GM10266 (cell line): ENCODE results near the gene RPS6KA5.
"Not testable (repeated sequence)": the region's sequence is repeated elsewhere in the genome, so short reads cannot be mapped to it uniquely, and the experiment has no call there.

Experiments used
- DNase-seq: peaks from one replicate; pipeline ENCODE4 v3.0.0; 2012; ENCODE audit errors: extremely low spot score
- CTCF ChIP-seq: IDR thresholded peaks from 2 replicates; pipeline ENCODE4 v1.5.1; 2012; ENCODE audit warnings: mild to moderate bottlenecking, low read depth; ENCODE audit not compliant: control insufficient read depth, insufficient read depth; ENCODE audit errors: missing control alignments

The RPS6KA5 gene

DNA sequence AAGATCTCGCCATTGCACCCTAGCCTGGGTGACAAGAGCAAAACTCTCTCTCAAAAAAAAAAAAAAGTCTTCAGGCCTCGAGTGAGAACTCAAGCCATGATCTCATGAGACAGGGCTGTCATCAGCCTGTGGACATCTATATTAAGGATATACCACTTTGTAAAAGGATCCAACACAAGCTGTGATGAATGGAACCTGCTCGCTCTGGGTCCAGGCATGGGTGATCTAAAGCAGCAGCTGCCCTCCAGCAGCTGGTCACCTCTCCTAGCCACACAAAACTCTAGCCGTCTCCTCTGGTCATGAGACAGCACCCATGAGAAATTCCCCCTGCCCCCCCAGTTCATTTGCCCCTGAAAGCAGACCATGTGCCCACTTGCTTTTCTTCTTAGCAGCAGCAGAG, 34.3 kb upstream of the RPS6KA5 start:
- DNase-seq = no peak
- TF ChIP-seq CTCF = no peak

DNA sequence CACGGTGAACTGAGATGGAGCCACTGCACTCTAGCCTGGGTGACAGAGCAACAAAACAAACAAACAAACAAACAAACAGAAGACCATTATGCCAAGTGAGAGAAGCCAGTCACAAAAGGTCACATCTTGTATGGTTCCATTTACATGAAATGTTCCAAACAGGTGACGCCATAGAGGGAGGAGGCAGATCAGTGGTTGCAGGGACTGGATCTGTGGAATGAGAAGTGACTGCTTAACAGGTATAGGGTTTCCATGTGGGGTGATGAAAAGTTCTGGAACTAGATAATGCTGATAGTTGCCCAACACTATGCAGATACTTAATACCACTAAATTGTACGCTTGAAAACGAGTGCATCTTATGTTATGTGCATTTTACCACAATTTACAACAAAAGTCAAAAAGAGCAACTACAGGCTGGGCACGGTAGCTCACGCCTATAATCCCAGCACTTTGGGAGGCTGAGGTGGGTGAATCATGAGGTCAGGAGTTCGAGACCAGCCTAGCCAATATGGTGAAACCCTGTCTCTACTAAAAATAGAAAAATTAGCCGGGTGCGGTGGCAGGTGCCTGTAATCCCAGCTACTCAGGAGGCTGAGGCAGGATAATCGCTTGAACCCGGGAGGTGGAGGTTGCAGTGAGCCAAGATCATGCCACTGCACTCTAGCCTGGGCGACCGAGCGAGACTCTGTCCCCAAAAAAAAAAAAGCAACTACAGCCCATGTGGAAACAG, 33.5 kb upstream of the RPS6KA5 start:
- DNase-seq = not testable (repeated sequence)

DNA sequence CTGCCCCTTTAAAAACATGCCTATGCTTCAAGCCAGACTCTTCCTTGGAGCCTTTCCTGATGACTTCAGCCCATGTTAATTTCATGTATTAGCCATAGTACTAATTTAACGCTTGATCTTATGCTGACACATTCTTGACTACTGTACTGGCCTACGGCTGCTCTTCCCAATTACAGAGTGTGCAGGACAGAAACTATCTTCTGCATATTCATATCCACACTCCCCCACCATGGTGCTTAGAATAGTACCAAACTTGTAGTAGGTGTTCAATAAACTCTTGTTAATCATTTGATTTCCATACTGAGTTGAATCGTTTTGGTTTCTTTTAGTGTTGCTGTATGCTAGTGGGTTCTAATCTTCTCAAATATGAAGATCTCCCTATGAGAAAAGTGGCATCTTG, 31.6 kb upstream of the RPS6KA5 start:
- no peak for TF ChIP-seq CTCF
- DNase-seq = no peak

DNA sequence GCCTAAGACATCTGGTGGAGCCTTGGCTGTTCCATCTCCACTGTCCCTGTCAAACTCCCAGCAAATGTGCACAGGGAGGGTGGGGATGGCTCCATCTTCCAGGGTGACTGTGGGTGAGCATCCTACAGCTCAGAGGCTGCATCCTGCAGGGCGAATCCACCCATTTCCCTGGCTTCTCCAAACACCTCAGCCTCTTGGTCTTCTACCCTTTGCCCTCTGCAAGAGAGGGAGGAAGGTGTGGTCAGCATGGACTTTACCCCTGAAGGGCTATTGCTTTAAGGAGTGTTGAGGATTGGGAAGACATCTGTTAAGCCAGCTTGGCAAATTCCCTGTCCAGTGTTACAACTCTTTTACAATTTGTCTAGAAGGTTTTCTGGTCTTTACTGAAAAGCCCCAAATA, 30.3 kb upstream of the RPS6KA5 start:
- no peak for TF ChIP-seq CTCF
- no peak for DNase-seq

- no peak for TF ChIP-seq CTCF
- no peak for DNase-seq
Observed at GRCh38 chr14:91089958-91090535, 29.6 kb upstream of the RPS6KA5 start.

DNA sequence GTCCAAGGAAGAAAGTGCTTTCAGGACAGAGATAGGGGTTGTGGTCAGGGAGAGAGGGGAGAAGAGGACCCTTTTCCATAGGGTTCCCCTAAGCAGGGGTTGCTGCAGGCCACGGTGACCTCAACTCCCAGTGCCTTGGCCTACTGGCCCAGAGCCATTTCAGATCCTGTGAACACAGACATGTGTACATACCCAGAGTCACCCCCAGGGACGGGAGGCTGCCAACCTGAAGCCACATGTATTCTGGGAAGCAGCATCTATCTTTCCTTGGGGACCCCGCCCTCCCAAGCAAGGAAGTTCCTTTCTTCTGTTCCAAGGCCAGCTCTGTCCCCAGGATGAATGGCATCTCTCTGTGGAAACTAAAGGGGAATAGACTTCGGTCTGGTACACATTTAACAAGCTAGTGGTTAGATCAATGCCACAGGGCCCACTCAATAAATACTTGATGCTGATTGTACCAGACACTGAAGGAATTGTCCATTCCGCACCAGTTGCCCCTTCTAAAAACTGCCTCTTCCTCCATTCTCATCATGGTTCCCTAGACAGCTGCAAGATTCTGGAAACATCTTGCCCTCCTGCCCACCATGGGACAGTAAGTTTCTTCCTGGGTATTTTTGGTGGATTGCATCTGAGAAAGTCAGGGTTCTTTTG, 28.3 kb upstream of the RPS6KA5 start:
- no peak for DNase-seq
- TF ChIP-seq CTCF = no peak

DNA sequence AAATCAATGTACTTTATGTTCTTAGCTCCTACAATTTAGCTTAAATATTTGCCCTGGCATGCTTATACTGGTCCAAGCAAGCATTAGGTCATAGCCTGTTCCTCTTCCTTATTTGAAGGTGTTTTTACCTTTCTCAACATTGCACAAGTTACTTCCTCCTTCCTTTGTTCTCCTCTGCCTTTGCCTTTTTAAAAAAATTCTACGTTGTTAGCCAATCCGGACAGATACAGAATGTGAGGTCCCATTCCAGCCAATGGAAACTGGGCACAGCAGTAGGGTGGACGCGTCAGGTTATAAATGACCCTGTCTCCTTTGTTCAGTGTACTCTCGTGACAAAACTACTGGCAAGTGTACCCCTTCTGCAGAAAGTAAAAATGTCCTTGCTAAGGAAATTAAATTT, 27.0 kb upstream of the RPS6KA5 start:
- DNase-seq = not testable (repeated sequence)

DNA sequence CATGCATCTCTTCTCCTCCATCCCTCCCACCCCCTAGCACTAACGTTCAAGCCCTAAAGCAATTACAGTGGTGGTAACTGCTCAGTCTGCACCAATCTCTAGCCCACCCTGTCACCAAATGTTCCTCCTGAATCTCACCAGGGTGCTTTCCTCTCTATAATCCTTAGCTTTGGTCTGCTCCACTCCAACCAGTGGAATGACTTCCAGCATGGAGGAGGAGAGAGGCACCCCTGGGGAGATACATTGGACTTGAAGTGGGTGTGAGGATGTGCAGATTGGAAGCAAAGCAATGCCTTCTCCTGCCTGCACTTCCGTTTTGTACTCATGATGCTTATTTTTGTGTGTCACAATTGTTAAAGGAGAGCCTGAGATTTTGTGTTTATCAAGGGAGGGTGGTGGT, 24.1 kb upstream of the RPS6KA5 start:
- no peak for TF ChIP-seq CTCF
- DNase-seq = no peak
